SK-N-DZ (cell line): ENCODE measurements around the gene ATG4A.

Source experiments
- DNase-seq: peaks from one replicate; pipeline ENCODE4 v3.0.0-alpha.2; 2015; ENCODE audit warnings: low spot score

The ATG4A gene

DNA sequence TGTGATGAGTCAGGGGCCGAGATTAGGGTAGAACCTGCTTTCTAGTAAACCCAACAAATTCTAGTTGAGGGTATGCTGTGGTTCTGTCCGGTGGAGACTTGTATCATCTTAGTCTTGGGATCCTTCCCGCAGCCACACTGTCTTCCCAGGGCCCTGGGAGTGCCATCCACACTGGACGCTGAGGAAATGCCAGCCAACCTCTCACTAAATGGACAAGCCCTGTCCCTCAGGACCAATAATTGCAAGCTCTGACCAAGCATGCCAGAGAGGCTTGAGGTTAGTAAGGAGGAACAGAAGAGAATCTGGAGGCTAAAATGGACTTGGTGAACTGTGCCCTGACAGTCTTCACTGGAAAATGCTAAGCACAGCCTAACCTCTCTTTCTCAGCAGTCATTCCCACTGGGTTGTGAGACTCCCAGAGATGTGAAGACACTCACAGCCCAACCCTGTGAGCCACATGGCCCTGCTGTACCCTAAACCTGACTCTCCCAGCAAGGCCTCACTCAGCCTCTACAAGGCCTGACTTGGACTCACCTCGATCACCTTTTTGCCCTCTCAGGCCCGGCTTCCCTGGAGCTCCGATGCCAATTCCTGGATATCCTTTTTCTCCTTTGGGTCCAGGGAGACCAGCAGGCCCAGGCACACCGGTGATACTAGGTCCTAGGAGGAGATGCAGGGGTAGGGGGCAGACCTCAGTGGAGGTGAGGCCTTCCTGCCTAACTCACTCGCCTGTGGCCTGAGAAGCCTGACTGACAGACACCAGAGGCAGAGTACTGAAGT, 77.6 kb downstream of the ATG4A start:
- no peak for DNase-seq

- no peak for DNase-seq
Observed at GRCh38 chrX:108169768-108170167, 78.2 kb downstream of the ATG4A start.

GRCh38 chrX:108171671-108172070, 80.1 kb downstream of the ATG4A start:
- DNase-seq = no peak

DNA sequence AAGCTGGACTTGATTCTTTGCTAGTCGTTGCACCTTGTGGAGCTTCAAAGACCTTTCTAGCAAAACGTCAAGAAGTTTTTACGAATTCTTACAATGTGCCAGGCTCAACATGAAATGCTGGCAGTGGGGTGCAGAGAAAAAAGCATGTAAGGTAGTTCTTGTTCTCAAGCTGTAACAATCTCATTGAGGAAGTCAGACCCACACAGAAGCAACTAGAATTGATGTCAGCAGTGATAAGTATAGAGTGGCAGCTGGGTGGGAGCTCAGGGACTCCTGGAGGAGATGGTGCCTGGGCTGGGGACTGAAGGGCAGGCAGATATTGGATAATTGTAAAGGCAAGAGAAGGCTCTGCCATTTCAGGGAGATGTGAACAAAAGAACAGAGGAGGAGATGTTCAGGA, 82.3 kb downstream of the ATG4A start:
- no peak for DNase-seq

DNA sequence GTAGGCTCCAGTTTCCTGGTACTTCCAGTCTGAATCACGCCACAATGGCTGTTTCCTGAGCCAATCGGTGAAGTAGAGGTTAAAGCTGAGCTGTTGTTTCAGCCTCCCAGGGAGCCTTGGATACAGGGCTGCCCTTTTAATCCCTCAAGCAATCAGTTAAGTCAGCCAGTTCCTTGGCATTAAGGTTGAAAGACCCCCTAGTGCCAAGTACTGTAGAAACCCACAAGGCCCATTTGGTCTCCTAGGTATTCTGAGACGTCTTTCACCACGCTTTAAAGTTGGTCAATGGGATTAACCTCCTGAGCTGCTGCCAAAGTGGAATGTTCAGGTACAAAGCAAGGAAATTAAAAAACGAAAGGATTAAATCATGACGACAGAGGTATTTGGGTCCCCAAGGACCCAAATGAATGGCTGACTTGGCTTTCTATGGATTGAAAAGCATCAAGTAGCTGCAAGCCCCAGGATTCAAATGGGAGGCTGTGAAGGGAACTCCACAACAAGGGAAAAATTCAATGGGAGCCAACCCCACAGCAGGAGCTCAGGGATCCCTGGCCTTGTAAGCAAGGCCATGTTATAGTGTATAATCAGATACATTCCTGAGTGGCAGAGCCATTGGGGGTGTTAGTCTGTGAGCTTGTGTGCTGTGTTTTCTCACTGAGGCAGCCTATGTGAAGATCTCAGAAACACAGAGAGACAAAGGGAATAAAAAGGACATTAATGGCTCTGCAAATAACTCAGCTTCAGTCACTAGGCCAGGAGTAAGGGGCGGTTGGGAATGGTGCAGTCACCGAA, 86.0 kb downstream of the ATG4A start:
- no peak for DNase-seq

DNA sequence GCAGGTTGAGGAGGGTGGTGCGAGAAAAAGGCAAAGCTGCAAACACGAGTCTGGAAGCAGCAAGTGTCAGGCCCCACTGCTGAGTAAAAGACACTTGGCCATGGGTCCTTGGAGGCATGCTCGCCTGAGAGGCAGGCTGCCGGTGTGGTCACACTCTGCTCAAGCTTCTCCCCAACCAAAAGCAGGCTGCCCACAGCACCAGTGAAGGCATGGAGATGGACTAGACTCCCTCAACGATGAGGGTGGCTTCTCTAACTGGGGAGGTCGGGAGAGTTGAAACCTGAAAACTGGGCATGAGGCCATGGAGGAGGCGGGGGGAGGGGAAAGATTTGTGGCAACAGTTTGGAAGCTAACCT, 86.5 kb downstream of the ATG4A start:
- DNase-seq = no peak

GRCh38 chrX:108186811-108187210, 95.2 kb downstream of the ATG4A start:
- no peak for DNase-seq

DNA sequence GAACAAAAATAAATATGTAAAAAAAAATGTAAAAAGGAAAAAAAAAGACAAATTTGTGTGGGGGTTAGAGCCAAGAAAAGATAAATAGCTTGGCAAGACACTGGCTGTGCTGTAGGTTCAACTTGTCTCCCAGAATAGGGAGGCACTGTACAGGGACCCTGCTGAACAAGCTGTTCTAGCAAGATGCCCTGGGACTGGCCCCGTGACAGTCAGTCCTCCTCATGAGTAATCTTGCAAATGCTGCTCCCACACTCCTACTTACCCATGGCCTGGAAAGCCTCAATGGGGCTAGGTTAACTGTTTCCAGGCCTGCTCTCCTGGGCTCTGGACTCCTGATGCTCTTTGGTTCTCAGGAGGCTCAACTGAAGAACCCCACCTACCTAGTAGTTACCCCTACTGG, 106.8 kb downstream of the ATG4A start:
- no peak for DNase-seq

- no peak for DNase-seq
Observed at GRCh38 chrX:108199041-108199440, 107.5 kb downstream of the ATG4A start.

- DNase-seq = no peak
Observed at GRCh38 chrX:108199691-108200090, 108.1 kb downstream of the ATG4A start.

GRCh38 chrX:108203540-108203939, 112.0 kb downstream of the ATG4A start:
- DNase-seq = no peak
